Neuronal stem cell (in vitro differentiated cells): ENCODE measurements around the gene RUNDC1.
A peak's percentile ranks its signal among the peaks of the same experiment; 100 is the strongest.
"Not testable (repeated sequence)": the region's sequence is repeated elsewhere in the genome, so short reads cannot be mapped to it uniquely, and the experiment has no call there.

Experiments used
- DNase-seq: peaks from one replicate; pipeline ENCODE4 v3.0.0-alpha.2; 2013; ENCODE audit warnings: low spot score
- H2AFZ ChIP-seq: one replicate; pipeline ENCODE4 v1.6.1; 2013; ENCODE audit warnings: mild to moderate bottlenecking, low read length, inconsistent platforms
- H2AK5ac ChIP-seq: 2 replicates; pipeline ENCODE4 v1.6.1; 2013; ENCODE audit warnings: low read depth, mild to moderate bottlenecking, inconsistent platforms, low read length, moderate library complexity, mixed read lengths
- H2BK120ac ChIP-seq: 2 replicates; pipeline ENCODE4 v1.6.1; 2013; ENCODE audit warnings: low read depth, mild to moderate bottlenecking, inconsistent platforms, low read length, moderate library complexity, mixed read lengths
- H2BK12ac ChIP-seq: one replicate; pipeline ENCODE4 v1.6.1; 2013; ENCODE audit warnings: low read length, inconsistent platforms
- H2BK15ac ChIP-seq: 2 replicates; pipeline ENCODE4 v1.6.1; 2013; ENCODE audit warnings: mild to moderate bottlenecking, low read length, inconsistent platforms, mixed read lengths
- H2BK5ac ChIP-seq: one replicate; pipeline ENCODE4 v1.6.1; 2013; ENCODE audit warnings: inconsistent platforms, mild to moderate bottlenecking, low read length, moderate library complexity
- H3K14ac ChIP-seq: one replicate; pipeline ENCODE4 v1.6.1; 2013; ENCODE audit warnings: low read length, inconsistent platforms
- H3K18ac ChIP-seq: 2 replicates; pipeline ENCODE4 v1.6.1; 2013; ENCODE audit warnings: low read length, inconsistent platforms
- H3K23ac ChIP-seq: 2 replicates; pipeline ENCODE4 v1.6.1; 2013; ENCODE audit warnings: low read depth, mild to moderate bottlenecking, mixed read lengths, low read length, inconsistent platforms; ENCODE audit not compliant: poor library complexity
- H3K27ac ChIP-seq: replicated peaks from 3 replicates; pipeline ENCODE4 v1.5.1; 2013; ENCODE audit warnings: low read length, inconsistent platforms
- H3K27me3 ChIP-seq, 3 experiments: 2 replicates each; pipeline ENCODE4 v1.6.1; 2013; ENCODE audit warnings: low read length in 3 of 3, mild to moderate bottlenecking in 2 of 3, inconsistent platforms in 1 of 3, low read depth in 1 of 3, mixed read lengths in 1 of 3, moderate library complexity in 1 of 3; ENCODE audit not compliant: control insufficient read depth in 3 of 3, insufficient read depth in 3 of 3
- H3K36me3 ChIP-seq, 2 donors: replicated peaks in 1 of 2; 2 replicates each; pipeline ENCODE4 v1.6.1; 2013; ENCODE audit warnings: low read length in 2 of 2; ENCODE audit not compliant: control insufficient read depth in 2 of 2, insufficient read depth in 2 of 2
- H3K4ac ChIP-seq: 2 replicates; pipeline ENCODE4 v1.6.1; 2013; ENCODE audit warnings: inconsistent platforms, mild to moderate bottlenecking, low read length, moderate library complexity
- H3K4me1 ChIP-seq, 2 donors: 1 replicate in 1 of 2; 2 replicates in 1 of 2; pipeline ENCODE4 v1.6.1; 2013; ENCODE audit warnings: low read length in 2 of 2, low read depth in 1 of 2; ENCODE audit not compliant: control insufficient read depth in 2 of 2, insufficient read depth in 1 of 2
- H3K4me2 ChIP-seq: one replicate; pipeline ENCODE4 v1.6.1; 2013; ENCODE audit warnings: mild to moderate bottlenecking, low read length, inconsistent platforms; ENCODE audit not compliant: insufficient read depth, poor library complexity, severe bottlenecking
- H3K4me3 ChIP-seq, 2 donors: 2 replicates each; pipeline ENCODE4 v1.5.1; 2013; ENCODE audit warnings: low read length in 2 of 2, mild to moderate bottlenecking in 2 of 2, inconsistent platforms in 1 of 2, moderate library complexity in 1 of 2
- H3K79me1 ChIP-seq: one replicate; pipeline ENCODE4 v1.6.1; 2013; ENCODE audit warnings: low read depth, mild to moderate bottlenecking, inconsistent platforms, low read length, moderate library complexity
- H3K9ac ChIP-seq: one replicate; pipeline ENCODE4 v1.6.1; 2013; ENCODE audit warnings: mild to moderate bottlenecking, low read depth, low read length, inconsistent platforms; ENCODE audit not compliant: poor library complexity
- H3K9me3 ChIP-seq, 2 donors: replicated peaks in 1 of 2; 2 replicates each; pipeline versions ENCODE3 to v1.6.1; 2013; ENCODE audit warnings: low read length in 2 of 2, mild to moderate bottlenecking in 2 of 2, inconsistent platforms in 1 of 2, low read depth in 1 of 2, mixed read lengths in 1 of 2, moderate library complexity in 1 of 2; ENCODE audit not compliant: control insufficient read depth in 2 of 2, insufficient read depth in 1 of 2
- H4K8ac ChIP-seq: one replicate; pipeline ENCODE4 v1.6.1; 2013; ENCODE audit warnings: low read depth, mild to moderate bottlenecking, inconsistent platforms, low read length, moderate library complexity
- H4K91ac ChIP-seq: one replicate; pipeline ENCODE4 v1.6.1; 2013; ENCODE audit warnings: low read length, low read depth, mild to moderate bottlenecking, inconsistent platforms; ENCODE audit not compliant: poor library complexity
- WGBS, 2 donors: extraction: QIAGEN DNeasy Blood & Tissue Kit; methylation state at CpG; one replicate each; pipeline ENCODE4 v1.1.7; 2013; ENCODE audit warnings: missing lambda C conversion rate in 2 of 2, mixed read lengths in 1 of 2; ENCODE audit not compliant: insufficient read length in 2 of 2, insufficient replicate concordance in 1 of 2; ENCODE audit errors: extremely low coverage in 2 of 2; 5-methylcytosine and 5-hydroxymethylcytosine counted together

RUNDC1 gene

GRCh38 chr17:42975701-42976100, 4.7 kb upstream of the RUNDC1 start:
- H2AFZ ChIP-seq, H3K27ac ChIP-seq, H4K91ac ChIP-seq, H2AK5ac ChIP-seq, H2BK5ac ChIP-seq, H3K36me3 ChIP-seq, DNase-seq, H3K23ac ChIP-seq, H2BK120ac ChIP-seq, H3K9ac ChIP-seq, H3K14ac ChIP-seq, H3K4me1 ChIP-seq, H3K27me3 ChIP-seq, H3K79me1 ChIP-seq, H3K4me3 ChIP-seq, H3K4me2 ChIP-seq, H3K9me3 ChIP-seq, H4K8ac ChIP-seq, H3K4ac ChIP-seq, H2BK12ac ChIP-seq, H3K18ac ChIP-seq, H2BK15ac ChIP-seq: not testable (repeated sequence)
- WGBS, 2 donors, result no CpG with 5 or more reads among the region's 16 CpGs

- Histone ChIP-seq H2BK15ac (no peak within 1 kb of the TSS), H3K14ac (peak within 1 kb of the TSS; percentile 89), H2BK5ac (peak within 1 kb of the TSS; percentile 75), H3K4me3 (peak within 1 kb of the TSS; percentile 59 to 97), H4K91ac (peak within 1 kb of the TSS; percentile 72), H3K9me3 (peaks cover 0 to 3% of the 10 kb centered on the region in 2 donors), H2BK120ac (peak within 1 kb of the TSS; percentile 87), H3K9ac (peak within 1 kb of the TSS; percentile 98), H3K4ac (peak within 1 kb of the TSS; percentile 37), H3K4me2 (peak within 1 kb of the TSS; percentile 96), H3K27ac (peak within 1 kb of the TSS; percentile 59), H2BK12ac (peak within 1 kb of the TSS; percentile 22), H4K8ac (no peak within 1 kb of the TSS), H2AFZ (peak within 1 kb of the TSS; percentile 86), H3K4me1 (peaks cover 2 to 12% of the 10 kb centered on the region in 2 donors), H3K79me1 (peaks cover 10% of the 10 kb centered on the region), H3K27me3 (no peaks in the 10 kb centered on the region), H2AK5ac (peak within 1 kb of the TSS; percentile 81), H3K23ac (peak within 1 kb of the TSS; percentile 99), H3K18ac (peak within 1 kb of the TSS; percentile 91), H3K36me3 (peaks cover 0 to 10% of the 10 kb centered on the region in 2 donors)
- no CpG with 5 or more reads among the region's 21 CpGs for WGBS, 2 donors
- no peak for DNase-seq
These were observed 673 bp upstream of the RUNDC1 start, which contains the start of gene PTGES3L for GRCh38 chr17:42979511-42980273. TSS of gene PTGES3L (minus strand) at chr17:42980080. CDS start at chr17:42980053, 27 bp downstream.

GRCh38 chr17:42980766-42981397, 517 bp downstream of the RUNDC1 start:
- no peaks in the 10 kb centered on the region for H3K27me3 ChIP-seq
- peak overlapping the region; percentile 87 for H2BK120ac ChIP-seq
- peak overlapping the region; percentile 96 for H3K4me2 ChIP-seq
- WGBS, 2 donors, result no CpG with 5 or more reads among the region's 67 CpGs
- no peak overlapping the region for H4K8ac ChIP-seq
- peak overlapping the region; percentile 59 for H3K27ac ChIP-seq
- peak overlapping the region; percentile 37 for H3K4ac ChIP-seq
- peak overlapping the region; percentile 59 to 97 for H3K4me3 ChIP-seq
- peak overlapping the region; percentile 89 for H3K14ac ChIP-seq
- peak overlapping the region; percentile 86 for H2AFZ ChIP-seq
- peaks cover 2 to 21% of the 10 kb centered on the region in 2 donors for H3K36me3 ChIP-seq
- peaks cover 0 to 3% of the 10 kb centered on the region in 2 donors for H3K9me3 ChIP-seq
- H2BK5ac ChIP-seq, result peak overlapping the region; percentile 75
- peak overlapping the region; percentile 98 for H3K9ac ChIP-seq
- peak overlapping the region; percentile 22 for H2BK12ac ChIP-seq
- peaks cover 2 to 12% of the 10 kb centered on the region in 2 donors for H3K4me1 ChIP-seq
- H3K18ac ChIP-seq, result peak overlapping the region; percentile 91
- H2AK5ac ChIP-seq, result peak overlapping the region; percentile 81
- DNase-seq, result peak; percentile 27
- peaks cover 10% of the 10 kb centered on the region for H3K79me1 ChIP-seq
- peak overlapping the region; percentile 72 for H4K91ac ChIP-seq
- H3K23ac ChIP-seq, result peak overlapping the region; percentile 99
- no peak overlapping the region for H2BK15ac ChIP-seq

- H3K79me1 ChIP-seq, result peaks cover 10% of the 10 kb centered on the region
- H2BK5ac ChIP-seq, result no peak overlapping the region
- H2BK12ac ChIP-seq, result no peak overlapping the region
- H3K27ac ChIP-seq, result no peak overlapping the region
- H3K27me3 ChIP-seq, result no peaks in the 10 kb centered on the region
- no peak overlapping the region for H4K8ac ChIP-seq
- H3K36me3 ChIP-seq, result peaks cover 4 to 32% of the 10 kb centered on the region in 2 donors
- H2AFZ ChIP-seq, result no peak overlapping the region
- no peak overlapping the region for H3K4me2 ChIP-seq
- no peak overlapping the region for H2AK5ac ChIP-seq
- no peak overlapping the region for H4K91ac ChIP-seq
- H3K14ac ChIP-seq, result no peak overlapping the region
- H3K4me1 ChIP-seq, result peaks cover 2 to 12% of the 10 kb centered on the region in 2 donors
- H3K23ac ChIP-seq, result no peak overlapping the region
- H3K9ac ChIP-seq, result no peak overlapping the region
- H3K18ac ChIP-seq, result no peak overlapping the region
- no peak for DNase-seq
- no peak overlapping the region for H2BK120ac ChIP-seq
- peaks cover 0 to 3% of the 10 kb centered on the region in 2 donors for H3K9me3 ChIP-seq
- no peak overlapping the region for H2BK15ac ChIP-seq
- no peak overlapping the region for H3K4ac ChIP-seq
- H3K4me3 ChIP-seq, result no peak overlapping the region
These were observed 1.9 kb downstream of the RUNDC1 start for GRCh38 chr17:42982266-42982665.
